ENCODE measurements around the gene RAB8B. TPM values are rescaled to one million over a fixed set of nuclear protein-coding genes. Genes with fewer than 3 reads are reported as not detected.
A peak's percentile ranks its signal among the peaks of the same experiment; 100 is the strongest.

RAB8B gene
- total and polyA plus RNA-seq, 4 donors = 34.4 to 104 (median 53.5) TPM

GRCh38 chr15:63212050-63213004 lies 22.9 kb downstream of the RAB8B start:
- no CpG with 5 or more reads among the region's 10 CpGs for WGBS (ENCODE audit: insufficient coverage)
- no peak overlapping the region for H3K4me3 ChIP-seq (ENCODE audit: low read depth, low read length)
- H3K9me3 ChIP-seq (ENCODE audit: control insufficient read depth, insufficient read depth, low read length) = no peaks in the 10 kb centered on the region
- peak in 1 of 6 donors; percentile 58 for DNase-seq (ENCODE audit: low read depth in 4 of 6, low spot score in 6 of 6)
- no peaks in the 10 kb centered on the region for H3K36me3 ChIP-seq (ENCODE audit: control insufficient read depth, insufficient read depth, low read length)
- H3K4me1 ChIP-seq (ENCODE audit: control insufficient read depth, insufficient read depth, low read length) = peaks cover 5% of the 10 kb centered on the region
- H3K27me3 ChIP-seq (ENCODE audit: control insufficient read depth, insufficient read depth, low read length) = no peaks in the 10 kb centered on the region
- H3K27ac ChIP-seq (ENCODE audit: low read depth, low read length) = peak overlapping the region; percentile 10

GRCh38 chr15:63218100-63218808 lies 28.8 kb downstream of the RAB8B start:
- no CpG with 5 or more reads among the region's 5 CpGs for WGBS (ENCODE audit: insufficient coverage)
- peak in 2 of 6 donors; percentile 25 to 30 for DNase-seq (ENCODE audit: low read depth in 4 of 6, low spot score in 6 of 6)
- H3K27ac ChIP-seq (ENCODE audit: low read depth, low read length) = peak overlapping the region; percentile 37

GRCh38 chr15:63219196-63219710 lies 29.8 kb downstream of the RAB8B start:
- no peaks in the 10 kb centered on the region for H3K36me3 ChIP-seq (ENCODE audit: control insufficient read depth, insufficient read depth, low read length)
- DNase-seq (ENCODE audit: low read depth in 4 of 6, low spot score in 6 of 6) = no peak
- no peaks in the 10 kb centered on the region for H3K27me3 ChIP-seq (ENCODE audit: control insufficient read depth, insufficient read depth, low read length)
- no peak overlapping the region for H3K4me3 ChIP-seq (ENCODE audit: low read depth, low read length)
- no peaks in the 10 kb centered on the region for H3K4me1 ChIP-seq (ENCODE audit: control insufficient read depth, insufficient read depth, low read length)
- no peak overlapping the region for H3K27ac ChIP-seq (ENCODE audit: low read depth, low read length)
- H3K9me3 ChIP-seq (ENCODE audit: control insufficient read depth, insufficient read depth, low read length) = no peaks in the 10 kb centered on the region
- no CpG with 5 or more reads among the region's 3 CpGs for WGBS (ENCODE audit: insufficient coverage)

More at GRCh38 chr15:63218100-63218808, 28.8 kb downstream of the RAB8B start:
- no peaks in the 10 kb centered on the region for H3K4me1 ChIP-seq (ENCODE audit: control insufficient read depth, insufficient read depth, low read length)
- no peak overlapping the region for H3K4me3 ChIP-seq (ENCODE audit: low read depth, low read length)
- no peaks in the 10 kb centered on the region for H3K36me3 ChIP-seq (ENCODE audit: control insufficient read depth, insufficient read depth, low read length)
- H3K9me3 ChIP-seq (ENCODE audit: control insufficient read depth, insufficient read depth, low read length) = no peaks in the 10 kb centered on the region
- H3K27me3 ChIP-seq (ENCODE audit: control insufficient read depth, insufficient read depth, low read length) = no peaks in the 10 kb centered on the region

- H3K27ac ChIP-seq (ENCODE audit: low read depth, low read length) = no peak overlapping the region
- 93% methylated on average over 3 of the region's 3 CpGs for WGBS (ENCODE audit: insufficient coverage)
These were observed 31.9 kb downstream of the RAB8B start for GRCh38 chr15:63221346-63221745.

GRCh38 chr15:63223463-63223862 lies 34.1 kb downstream of the RAB8B start:
- Histone ChIP-seq H3K4me3 (ENCODE audit: low read depth, low read length) (no peak overlapping the region), H3K36me3 (ENCODE audit: control insufficient read depth, insufficient read depth, low read length) (no peaks in the 10 kb centered on the region), H3K4me1 (ENCODE audit: control insufficient read depth, insufficient read depth, low read length) (no peaks in the 10 kb centered on the region), H3K9me3 (ENCODE audit: control insufficient read depth, insufficient read depth, low read length) (no peaks in the 10 kb centered on the region), H3K27ac (ENCODE audit: low read depth, low read length) (no peak overlapping the region), H3K27me3 (ENCODE audit: control insufficient read depth, insufficient read depth, low read length) (no peaks in the 10 kb centered on the region)
- WGBS (ENCODE audit: insufficient coverage) = 60% methylated on average over 3 of the region's 6 CpGs
- DNase-seq (ENCODE audit: low read depth in 4 of 6, low spot score in 6 of 6) = no peak

More at GRCh38 chr15:63221346-63221745, 31.9 kb downstream of the RAB8B start:
- no peaks in the 10 kb centered on the region for H3K9me3 ChIP-seq (ENCODE audit: control insufficient read depth, insufficient read depth, low read length)
- no peaks in the 10 kb centered on the region for H3K27me3 ChIP-seq (ENCODE audit: control insufficient read depth, insufficient read depth, low read length)
- H3K36me3 ChIP-seq (ENCODE audit: control insufficient read depth, insufficient read depth, low read length) = no peaks in the 10 kb centered on the region
- H3K4me3 ChIP-seq (ENCODE audit: low read depth, low read length) = no peak overlapping the region
- no peaks in the 10 kb centered on the region for H3K4me1 ChIP-seq (ENCODE audit: control insufficient read depth, insufficient read depth, low read length)
- no peak for DNase-seq (ENCODE audit: low read depth in 4 of 6, low spot score in 6 of 6)

- Histone ChIP-seq H3K27ac (ENCODE audit: low read depth, low read length) (no peak overlapping the region), H3K36me3 (ENCODE audit: control insufficient read depth, insufficient read depth, low read length) (no peaks in the 10 kb centered on the region), H3K4me3 (ENCODE audit: low read depth, low read length) (no peak overlapping the region), H3K27me3 (ENCODE audit: control insufficient read depth, insufficient read depth, low read length) (no peaks in the 10 kb centered on the region), H3K4me1 (ENCODE audit: control insufficient read depth, insufficient read depth, low read length) (no peaks in the 10 kb centered on the region), H3K9me3 (ENCODE audit: control insufficient read depth, insufficient read depth, low read length) (no peaks in the 10 kb centered on the region)
- DNase-seq (ENCODE audit: low read depth in 4 of 6, low spot score in 6 of 6) = no peak
- no CpG with 5 or more reads among the region's 3 CpGs for WGBS (ENCODE audit: insufficient coverage)
These were observed 36.0 kb downstream of the RAB8B start for GRCh38 chr15:63225381-63225780.

GRCh38 chr15:63226155-63226883 lies 36.9 kb downstream of the RAB8B start:
- WGBS (ENCODE audit: insufficient coverage) = 100% methylated on average over 1 of the region's 6 CpGs

GRCh38 chr15:63226966-63227401 lies 37.6 kb downstream of the RAB8B start:
- H3K36me3 ChIP-seq (ENCODE audit: control insufficient read depth, insufficient read depth, low read length) = no peaks in the 10 kb centered on the region
- no peaks in the 10 kb centered on the region for H3K27me3 ChIP-seq (ENCODE audit: control insufficient read depth, insufficient read depth, low read length)
- 55% methylated on average over 2 of the region's 3 CpGs for WGBS (ENCODE audit: insufficient coverage)
- DNase-seq (ENCODE audit: low read depth in 4 of 6, low spot score in 6 of 6) = no peak
- no peaks in the 10 kb centered on the region for H3K9me3 ChIP-seq (ENCODE audit: control insufficient read depth, insufficient read depth, low read length)
- H3K4me1 ChIP-seq (ENCODE audit: control insufficient read depth, insufficient read depth, low read length) = no peaks in the 10 kb centered on the region
- no peak overlapping the region for H3K27ac ChIP-seq (ENCODE audit: low read depth, low read length)
- H3K4me3 ChIP-seq (ENCODE audit: low read depth, low read length) = no peak overlapping the region

More at GRCh38 chr15:63226155-63226883, 36.9 kb downstream of the RAB8B start:
- Histone ChIP-seq H3K27me3 (ENCODE audit: control insufficient read depth, insufficient read depth, low read length) (no peaks in the 10 kb centered on the region), H3K4me1 (ENCODE audit: control insufficient read depth, insufficient read depth, low read length) (no peaks in the 10 kb centered on the region), H3K27ac (ENCODE audit: low read depth, low read length) (no peak overlapping the region), H3K4me3 (ENCODE audit: low read depth, low read length) (no peak overlapping the region), H3K9me3 (ENCODE audit: control insufficient read depth, insufficient read depth, low read length) (no peaks in the 10 kb centered on the region), H3K36me3 (ENCODE audit: control insufficient read depth, insufficient read depth, low read length) (no peaks in the 10 kb centered on the region)
- DNase-seq (ENCODE audit: low read depth in 4 of 6, low spot score in 6 of 6) = no peak

GRCh38 chr15:63227689-63228088 lies 38.3 kb downstream of the RAB8B start:
- H3K27me3 ChIP-seq (ENCODE audit: control insufficient read depth, insufficient read depth, low read length) = no peaks in the 10 kb centered on the region
- WGBS (ENCODE audit: insufficient coverage) = 100% methylated on average over 2 of the region's 2 CpGs
- H3K4me1 ChIP-seq (ENCODE audit: control insufficient read depth, insufficient read depth, low read length) = no peaks in the 10 kb centered on the region
- peak overlapping the region; percentile 1 for H3K27ac ChIP-seq (ENCODE audit: low read depth, low read length)
- no peak for DNase-seq (ENCODE audit: low read depth in 4 of 6, low spot score in 6 of 6)
- H3K36me3 ChIP-seq (ENCODE audit: control insufficient read depth, insufficient read depth, low read length) = no peaks in the 10 kb centered on the region
- no peaks in the 10 kb centered on the region for H3K9me3 ChIP-seq (ENCODE audit: control insufficient read depth, insufficient read depth, low read length)
- no peak overlapping the region for H3K4me3 ChIP-seq (ENCODE audit: low read depth, low read length)

All from spinal cord (tissue), 10 donors.